IMR-90 (cell line): ENCODE data around the gene EYS. TPM values are rescaled to one million over a fixed set of nuclear protein-coding genes. Genes with fewer than 3 reads are reported as not detected.

Experiments used
- ATAC-seq: fragments of 200-7000 bp; cut with Tn5 transposase; 2 replicates; pipeline ENCODE4 v1.9.1; 2020; ENCODE audit warnings: low read depth, mild to moderate bottlenecking, moderate library complexity
- BruUV-seq: library from RNA; stranded (reverse); fragments of 400-500 nt; replicated peaks from 2 replicates; lab custom pipeline; 2021; lab: Mats Ljungman, UMichigan
- CTCF ChIA-PET: fragments of 300-600 bp; formaldehyde crosslinking; extraction: SDS; loops from one replicate; lab custom pipeline; 2021; ENCODE audit warnings: antibody characterized with exemption; lab: Yijun Ruan, JAX
- POLR2A ChIA-PET: fragments of 300-600 bp; sonication (Branson Sonifier 250); formaldehyde crosslinking; loops from one replicate; lab custom pipeline; 2022; ENCODE audit warnings: antibody characterized with exemption; ENCODE audit not compliant: unreplicated experiment; lab: Charles Lee
- DNase-seq: peaks from one replicate; pipeline ENCODE4 v3.0.0; 2013
- H2AFZ ChIP-seq: replicated peaks from 2 replicates; pipeline ENCODE3; 2013; ENCODE audit warnings: low read length, mild to moderate bottlenecking; ENCODE audit not compliant: poor library complexity
- H2AK5ac ChIP-seq: 2 replicates; pipeline ENCODE4 v1.6.1; 2013; ENCODE audit warnings: low read depth, low read length, inconsistent platforms
- H2AK9ac ChIP-seq: replicated peaks from 2 replicates; pipeline ENCODE3; 2013; ENCODE audit warnings: mild to moderate bottlenecking, low read depth, low read length, moderate library complexity; ENCODE audit not compliant: poor library complexity
- H2BK120ac ChIP-seq: 2 replicates; pipeline ENCODE4 v1.6.1; 2013; ENCODE audit warnings: low read depth, low read length, inconsistent platforms
- H2BK15ac ChIP-seq: 3 replicates; pipeline ENCODE4 v1.6.1; 2013; ENCODE audit warnings: low read depth, low read length, inconsistent platforms
- H2BK20ac ChIP-seq: 2 replicates; pipeline ENCODE4 v1.6.1; 2013; ENCODE audit warnings: low read depth, mild to moderate bottlenecking, inconsistent platforms, low read length, moderate library complexity
- H2BK5ac ChIP-seq: 2 replicates; pipeline ENCODE4 v1.6.1; 2013; ENCODE audit warnings: mild to moderate bottlenecking, low read depth, low read length, inconsistent platforms; ENCODE audit not compliant: poor library complexity, severe bottlenecking
- H3K14ac ChIP-seq: replicated peaks from 2 replicates; pipeline ENCODE4 v1.6.1; 2013; ENCODE audit warnings: low read depth, low read length, inconsistent platforms
- H3K18ac ChIP-seq: 2 replicates; pipeline ENCODE4 v1.6.1; 2013; ENCODE audit warnings: low read depth, low read length, control low read depth
- H3K23ac ChIP-seq: 2 replicates; pipeline ENCODE4 v1.6.1; 2013; ENCODE audit warnings: low read depth, low read length, inconsistent platforms
- H3K27ac ChIP-seq: 2 replicates; pipeline ENCODE4 v1.5.1; 2013; ENCODE audit warnings: mild to moderate bottlenecking, control low read depth, low read length; ENCODE audit not compliant: insufficient read depth
- H3K27me3 ChIP-seq: 2 replicates; pipeline ENCODE4 v1.6.1; 2013; ENCODE audit warnings: low read length; ENCODE audit not compliant: control insufficient read depth, insufficient read depth
- H3K36me3 ChIP-seq: 2 replicates; pipeline ENCODE4 v1.6.1; 2013; ENCODE audit warnings: low read length, mixed read lengths; ENCODE audit not compliant: control insufficient read depth, insufficient read depth
- H3K4ac ChIP-seq: 2 replicates; pipeline ENCODE4 v1.6.1; 2013; ENCODE audit warnings: low read depth, low read length, inconsistent platforms
- H3K4me1 ChIP-seq: 2 replicates; pipeline ENCODE4 v1.6.1; 2013; ENCODE audit warnings: low read length, mixed read lengths; ENCODE audit not compliant: control insufficient read depth, insufficient read depth
- H3K4me2 ChIP-seq: 2 replicates; pipeline ENCODE4 v1.6.1; 2013; ENCODE audit warnings: low read depth, mild to moderate bottlenecking, control low read depth, low read length, moderate library complexity
- H3K4me3 ChIP-seq: 2 replicates; pipeline ENCODE4 v1.5.1; 2013; ENCODE audit warnings: low read depth, mild to moderate bottlenecking, control low read depth, low read length, moderate library complexity; ENCODE audit not compliant: insufficient read depth
- H3K56ac ChIP-seq: 2 replicates; pipeline ENCODE4 v1.6.1; 2013; ENCODE audit warnings: low read length, inconsistent platforms; ENCODE audit not compliant: insufficient read depth; ENCODE audit errors: extremely low read depth
- H3K79me1 ChIP-seq, 2 experiments: 2 replicates each; pipeline ENCODE4 v1.6.1; 2013; ENCODE audit warnings: low read length in 2 of 2, inconsistent platforms in 1 of 2, low read depth in 1 of 2
- H3K9ac ChIP-seq: 2 replicates; pipeline ENCODE4 v1.6.1; 2013; ENCODE audit warnings: low read depth, low read length, control low read depth
- H3K9me1 ChIP-seq: 2 replicates; pipeline ENCODE4 v1.6.1; 2013; ENCODE audit warnings: low read length, inconsistent platforms; ENCODE audit not compliant: insufficient read depth
- H3K9me3 ChIP-seq: 2 replicates; pipeline ENCODE4 v1.6.1; 2013; ENCODE audit warnings: low read length; ENCODE audit not compliant: control insufficient read depth, insufficient read depth
- H4K20me1 ChIP-seq: 2 replicates; pipeline ENCODE4 v1.6.1; 2013; ENCODE audit warnings: low read length, inconsistent platforms; ENCODE audit not compliant: insufficient read depth
- H4K5ac ChIP-seq: 2 replicates; pipeline ENCODE4 v1.6.1; 2013; ENCODE audit warnings: mild to moderate bottlenecking, low read depth, low read length, control low read depth
- H4K8ac ChIP-seq, 2 experiments: 2 replicates each; pipeline ENCODE4 v1.6.1; 2013; ENCODE audit warnings: low read depth in 2 of 2, low read length in 2 of 2, control low read depth in 1 of 2, inconsistent platforms in 1 of 2
- H4K91ac ChIP-seq: 2 replicates; pipeline ENCODE4 v1.6.1; 2013; ENCODE audit warnings: low read depth, low read length, inconsistent platforms; ENCODE audit not compliant: insufficient read depth
- BHLHE40 ChIP-seq: fragments of 150-350 bp; IDR thresholded peaks from 2 replicates; pipeline ENCODE4 v1.6.1; 2016; ENCODE audit warnings: mild to moderate bottlenecking, low read depth, low read length
- CEBPB ChIP-seq: IDR thresholded peaks from 2 replicates; pipeline ENCODE4 v1.6.1; 2012; ENCODE audit warnings: low read depth, low read length, improper control_type of control experiment
- CHD1 ChIP-seq: IDR thresholded peaks from 2 replicates; pipeline ENCODE4 v1.6.1; 2012; ENCODE audit warnings: low read depth, low read length, improper control_type of control experiment
- FOS ChIP-seq: fragments of 150-350 bp; IDR thresholded peaks from 2 replicates; pipeline ENCODE4 v1.6.1; 2016; ENCODE audit warnings: low read depth, low read length
- MAFK ChIP-seq: IDR thresholded peaks from 2 replicates; pipeline ENCODE4 v1.6.1; 2012; ENCODE audit warnings: low read depth, low read length, improper control_type of control experiment
- MAZ ChIP-seq: IDR thresholded peaks from 2 replicates; pipeline ENCODE4 v1.6.1; 2012; ENCODE audit warnings: low read depth, mild to moderate bottlenecking, low read length, improper control_type of control experiment, moderate library complexity, borderline replicate concordance
- MXI1 ChIP-seq: IDR thresholded peaks from 2 replicates; pipeline ENCODE4 v1.6.1; 2012; ENCODE audit warnings: low read depth, mild to moderate bottlenecking, low read length, moderate library complexity, borderline replicate concordance
- NFE2L2 ChIP-seq: fragments of 150-350 bp; IDR thresholded peaks from 2 replicates; pipeline ENCODE4 v1.6.1; 2016; ENCODE audit warnings: low read depth, mild to moderate bottlenecking, low read length
- POLR2A ChIP-seq: IDR thresholded peaks from 2 replicates; pipeline ENCODE4 v1.6.1; 2012; ENCODE audit warnings: mild to moderate bottlenecking, low read depth, low read length
- RAD21 ChIP-seq: IDR thresholded peaks from 2 replicates; pipeline ENCODE4 v1.6.1; 2012; ENCODE audit warnings: low read length, improper control_type of control experiment
- RCOR1 ChIP-seq: IDR thresholded peaks from 2 replicates; pipeline ENCODE4 v1.6.1; 2012; ENCODE audit warnings: mild to moderate bottlenecking, low read length, improper control_type of control experiment; ENCODE audit not compliant: insufficient replicate concordance
- RFX5 ChIP-seq: IDR thresholded peaks from 2 replicates; pipeline ENCODE4 v1.8.0; 2012; ENCODE audit warnings: low read depth, mild to moderate bottlenecking, low read length, moderate library complexity
- SMC3 ChIP-seq: fragments of 150-350 bp; IDR thresholded peaks from 2 replicates; pipeline ENCODE4 v1.6.1; 2016; ENCODE audit warnings: low read depth, mild to moderate bottlenecking, antibody characterized with exemption, low read length, moderate library complexity
- dilution Hi-C: fragments of 300-500 bp; cut with HindIII; formaldehyde crosslinking; loops from one replicate; pipeline ENCODE4 v1.14.3; 2018; ENCODE audit warnings: low sequenced_read_pairs; ENCODE audit not compliant: unreplicated experiment
- in situ Hi-C: fragments of 300-500 bp; cut with MboI; formaldehyde crosslinking; loops from 3 replicates; pipeline ENCODE4 v1.14.3; 2019; ENCODE audit warnings: low sequenced_read_pairs, inconsistent platforms, mixed read lengths
- intact Hi-C: fragments of 100-400 bp; cut with micrococcal nuclease; formaldehyde crosslinking; loops from 2 replicates; pipeline ENCODE4 v1.10.0; 2022
- polyA plus RNA-seq, 3 experiments: library from polyadenylated mRNA; depleted of rRNA; stranded (reverse); fragments of >200 nt; gene quantifications; 2 replicates each; pipeline ENCODE4 v1.2.3, GENCODE V29; 2012; ENCODE audit warnings: low replicate concordance in 1 of 3
- total RNA-seq: library from RNA; depleted of rRNA; stranded (reverse); fragments of >200 nt; gene quantifications from 2 replicates; pipeline ENCODE4 v1.2.3, GENCODE V29; 2012
- TF ChIP-seq, protein P1 (sequence below): fragments of 150-350 bp; IDR thresholded peaks from 2 replicates; pipeline ENCODE4 v1.6.1; 2017; ENCODE audit warnings: mild to moderate bottlenecking, antibody characterized with exemption, low read length, low read depth
- TF ChIP-seq, protein P2 (sequence below): fragments of 150-350 bp; IDR thresholded peaks from 2 replicates; pipeline ENCODE4 v1.6.1; 2016; ENCODE audit warnings: low read depth, mild to moderate bottlenecking, low read length, moderate library complexity, borderline replicate concordance
- TF ChIP-seq, protein P3 (sequence below): conservative IDR thresholded peaks from 2 replicates; pipeline ENCODE4 v1.5.1; 2012; ENCODE audit warnings: mild to moderate bottlenecking, low read depth, low read length, improper control_type of control experiment

Gene EYS
- total and polyA plus RNA-seq, 2 of the 4 experiments (the other 2 are of a cell fraction): under 0.01 TPM; not detected in 1

DNA sequence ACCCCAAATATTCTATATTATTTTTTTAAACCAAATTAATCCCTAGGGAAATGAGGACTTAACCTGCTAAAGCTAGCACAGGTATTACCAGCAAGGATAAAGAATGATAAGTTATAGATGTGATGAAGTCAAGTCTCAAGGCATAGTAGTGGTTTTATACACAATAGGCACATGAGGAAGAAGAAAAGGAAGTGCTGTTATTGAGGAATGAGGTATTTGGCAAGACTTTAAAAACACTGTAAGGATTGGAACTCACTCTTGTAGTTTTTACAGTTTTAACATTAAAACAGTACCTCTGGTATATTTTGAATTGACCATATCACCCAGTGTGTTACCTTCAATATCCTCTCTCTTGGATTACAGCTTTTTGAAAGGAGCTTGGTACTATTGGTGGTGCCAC is 2016.8 kb downstream of the EYS start:
- Histone ChIP-seq H3K9me1 (no peaks in the 10 kb centered on the region), H2BK15ac (no peak overlapping the region), H3K23ac (no peak overlapping the region), H4K91ac (no peak overlapping the region), H2BK5ac (no peak overlapping the region), H2BK120ac (no peak overlapping the region), H2AFZ (no peak overlapping the region), H3K27ac (no peak overlapping the region), H3K9ac (no peak overlapping the region), H2BK20ac (no peak overlapping the region), H3K4me1 (no peaks in the 10 kb centered on the region), H4K8ac (no peak overlapping the region), H3K4ac (no peak overlapping the region), H2AK5ac (no peak overlapping the region), H3K56ac (no peak overlapping the region), H3K4me2 (no peak overlapping the region), H4K20me1 (no peaks in the 10 kb centered on the region), H3K18ac (no peak overlapping the region), H3K27me3 (no peaks in the 10 kb centered on the region), H3K36me3 (peaks cover 9% of the 10 kb centered on the region), H3K14ac (no peak overlapping the region), H3K4me3 (no peak overlapping the region), H4K5ac (no peak overlapping the region), H2AK9ac (no peak overlapping the region), H3K9me3 (no peaks in the 10 kb centered on the region), H3K79me1 (peaks cover 0 to 3% of the 10 kb centered on the region in 2 experiments; a peak in 3 of 4 replicates)
- no peak for DNase-seq
- in situ Hi-C loops: no loop called here
- ChIA-PET POLR2A (no interaction called here), CTCF (interaction anchor here (0.6 to 0.7 kb wide), 2 partner anchors 27 to 74 kb away, joined by 3 read pairs; no protein-coding TSS in a partner anchor)
- dilution Hi-C loops: no loop called here
- TF ChIP-seq NFE2L2 (no peak), FOS (no peak), SMC3 (no peak), BHLHE40 (no peak), MAZ (no peak), CEBPB (no peak), RFX5 (no peak), MAFK (no peak), MXI1 (no peak), RCOR1 (no peak), CHD1 (no peak), RAD21 (no peak), POLR2A (no peak)
- TF ChIP-seq, protein P1, sequence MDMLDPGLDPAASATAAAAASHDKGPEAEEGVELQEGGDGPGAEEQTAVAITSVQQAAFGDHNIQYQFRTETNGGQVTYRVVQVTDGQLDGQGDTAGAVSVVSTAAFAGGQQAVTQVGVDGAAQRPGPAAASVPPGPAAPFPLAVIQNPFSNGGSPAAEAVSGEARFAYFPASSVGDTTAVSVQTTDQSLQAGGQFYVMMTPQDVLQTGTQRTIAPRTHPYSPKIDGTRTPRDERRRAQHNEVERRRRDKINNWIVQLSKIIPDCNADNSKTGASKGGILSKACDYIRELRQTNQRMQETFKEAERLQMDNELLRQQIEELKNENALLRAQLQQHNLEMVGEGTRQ: no peak
- TF ChIP-seq, protein P2, sequence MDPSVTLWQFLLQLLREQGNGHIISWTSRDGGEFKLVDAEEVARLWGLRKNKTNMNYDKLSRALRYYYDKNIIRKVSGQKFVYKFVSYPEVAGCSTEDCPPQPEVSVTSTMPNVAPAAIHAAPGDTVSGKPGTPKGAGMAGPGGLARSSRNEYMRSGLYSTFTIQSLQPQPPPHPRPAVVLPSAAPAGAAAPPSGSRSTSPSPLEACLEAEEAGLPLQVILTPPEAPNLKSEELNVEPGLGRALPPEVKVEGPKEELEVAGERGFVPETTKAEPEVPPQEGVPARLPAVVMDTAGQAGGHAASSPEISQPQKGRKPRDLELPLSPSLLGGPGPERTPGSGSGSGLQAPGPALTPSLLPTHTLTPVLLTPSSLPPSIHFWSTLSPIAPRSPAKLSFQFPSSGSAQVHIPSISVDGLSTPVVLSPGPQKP: no peak
- TF ChIP-seq, protein P3, sequence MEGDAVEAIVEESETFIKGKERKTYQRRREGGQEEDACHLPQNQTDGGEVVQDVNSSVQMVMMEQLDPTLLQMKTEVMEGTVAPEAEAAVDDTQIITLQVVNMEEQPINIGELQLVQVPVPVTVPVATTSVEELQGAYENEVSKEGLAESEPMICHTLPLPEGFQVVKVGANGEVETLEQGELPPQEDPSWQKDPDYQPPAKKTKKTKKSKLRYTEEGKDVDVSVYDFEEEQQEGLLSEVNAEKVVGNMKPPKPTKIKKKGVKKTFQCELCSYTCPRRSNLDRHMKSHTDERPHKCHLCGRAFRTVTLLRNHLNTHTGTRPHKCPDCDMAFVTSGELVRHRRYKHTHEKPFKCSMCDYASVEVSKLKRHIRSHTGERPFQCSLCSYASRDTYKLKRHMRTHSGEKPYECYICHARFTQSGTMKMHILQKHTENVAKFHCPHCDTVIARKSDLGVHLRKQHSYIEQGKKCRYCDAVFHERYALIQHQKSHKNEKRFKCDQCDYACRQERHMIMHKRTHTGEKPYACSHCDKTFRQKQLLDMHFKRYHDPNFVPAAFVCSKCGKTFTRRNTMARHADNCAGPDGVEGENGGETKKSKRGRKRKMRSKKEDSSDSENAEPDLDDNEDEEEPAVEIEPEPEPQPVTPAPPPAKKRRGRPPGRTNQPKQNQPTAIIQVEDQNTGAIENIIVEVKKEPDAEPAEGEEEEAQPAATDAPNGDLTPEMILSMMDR: no peak
- ATAC-seq: no peak
- BruUV-seq: no TSS peak
- intact Hi-C loops: no loop called here
